ENCODE measurements around the gene EFHC1.

Gene EFHC1

DNA sequence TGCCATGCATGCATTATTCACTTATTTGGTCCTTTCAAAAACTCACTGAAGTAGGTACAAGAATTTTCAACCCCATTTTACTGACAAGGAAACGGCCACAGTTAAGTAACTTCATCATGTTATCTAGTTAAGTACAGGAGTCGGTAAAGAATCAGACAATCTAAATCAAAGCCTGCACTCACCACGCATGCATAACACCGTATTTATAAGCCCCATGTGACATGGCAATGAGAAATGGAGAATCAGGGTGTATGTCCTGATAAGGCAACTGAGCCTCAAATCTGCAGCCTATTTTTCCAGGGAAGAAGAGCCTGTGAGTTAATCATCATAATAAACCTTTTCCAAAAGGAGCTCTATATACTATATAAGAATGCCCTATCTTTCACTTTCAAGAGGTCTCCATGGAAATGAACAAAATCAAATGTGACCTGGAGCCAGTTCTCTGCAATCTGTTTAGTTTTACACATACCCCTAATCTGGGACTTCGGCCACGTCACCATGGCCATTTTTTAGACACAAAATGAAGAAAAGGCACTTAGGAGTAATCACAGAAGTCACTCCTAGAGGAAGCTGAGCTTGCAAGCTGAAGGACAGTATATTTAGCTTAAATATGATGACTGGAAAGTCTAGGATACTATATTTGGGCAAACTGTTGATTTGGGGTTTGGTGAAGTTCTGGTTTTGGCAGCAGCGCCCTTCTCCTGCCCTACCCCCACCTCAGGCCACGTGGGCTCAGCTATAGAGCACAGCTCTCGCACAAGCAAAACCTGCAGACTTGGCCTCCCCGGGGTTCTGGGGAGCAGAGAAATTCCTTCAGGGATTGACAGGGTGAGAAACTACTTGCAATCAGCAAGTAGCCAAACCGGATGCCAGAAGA is 137.5 kb downstream of the EFHC1 start:
- peak overlapping the region; percentile 29 for H3K4me3 ChIP-seq
- no peak for DNase-seq (ENCODE audit: low spot score)
- peak overlapping the region; percentile 6 to 64 for H3K27ac ChIP-seq
- TF ChIP-seq, protein P1, sequence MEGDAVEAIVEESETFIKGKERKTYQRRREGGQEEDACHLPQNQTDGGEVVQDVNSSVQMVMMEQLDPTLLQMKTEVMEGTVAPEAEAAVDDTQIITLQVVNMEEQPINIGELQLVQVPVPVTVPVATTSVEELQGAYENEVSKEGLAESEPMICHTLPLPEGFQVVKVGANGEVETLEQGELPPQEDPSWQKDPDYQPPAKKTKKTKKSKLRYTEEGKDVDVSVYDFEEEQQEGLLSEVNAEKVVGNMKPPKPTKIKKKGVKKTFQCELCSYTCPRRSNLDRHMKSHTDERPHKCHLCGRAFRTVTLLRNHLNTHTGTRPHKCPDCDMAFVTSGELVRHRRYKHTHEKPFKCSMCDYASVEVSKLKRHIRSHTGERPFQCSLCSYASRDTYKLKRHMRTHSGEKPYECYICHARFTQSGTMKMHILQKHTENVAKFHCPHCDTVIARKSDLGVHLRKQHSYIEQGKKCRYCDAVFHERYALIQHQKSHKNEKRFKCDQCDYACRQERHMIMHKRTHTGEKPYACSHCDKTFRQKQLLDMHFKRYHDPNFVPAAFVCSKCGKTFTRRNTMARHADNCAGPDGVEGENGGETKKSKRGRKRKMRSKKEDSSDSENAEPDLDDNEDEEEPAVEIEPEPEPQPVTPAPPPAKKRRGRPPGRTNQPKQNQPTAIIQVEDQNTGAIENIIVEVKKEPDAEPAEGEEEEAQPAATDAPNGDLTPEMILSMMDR (IDR thresholded peaks at IDR 0.05), result no peak

DNA sequence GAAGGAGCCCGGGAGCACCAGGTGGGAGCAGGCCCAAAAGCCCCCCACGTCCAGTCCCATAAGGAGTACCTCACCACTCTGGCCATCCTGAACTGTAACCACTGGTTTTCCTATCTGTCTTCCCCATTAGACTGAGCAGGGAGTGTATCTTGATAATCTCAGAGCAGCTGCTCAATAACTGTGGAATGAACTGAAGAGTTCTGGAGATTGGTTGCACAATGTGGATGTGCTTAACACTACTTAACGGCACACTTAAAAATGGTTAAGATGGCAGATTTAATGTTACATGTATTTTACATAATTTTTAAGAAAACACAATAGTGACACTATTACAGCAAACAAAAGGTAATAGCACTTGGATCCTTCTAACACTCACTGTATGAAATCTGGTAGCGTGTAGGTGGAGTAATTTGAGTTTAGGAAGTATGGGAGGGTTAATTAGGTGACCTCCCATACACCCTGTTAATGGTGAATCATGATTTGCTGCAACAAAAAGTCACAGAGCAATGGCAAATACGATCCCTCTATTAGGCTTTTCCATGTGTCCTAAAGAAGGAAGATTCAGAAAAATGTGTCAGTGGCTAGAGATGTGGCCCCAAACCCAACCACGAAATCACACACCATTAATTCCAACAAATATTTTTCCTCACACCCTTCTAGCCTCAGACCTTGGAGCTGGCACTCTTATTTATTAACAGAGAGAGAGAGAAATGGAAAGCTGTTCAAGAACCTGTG is 138.3 kb downstream of the EFHC1 start:
- peak overlapping the region; percentile 6 to 64 for H3K27ac ChIP-seq
- H3K4me3 ChIP-seq, result peak overlapping the region; percentile 29
- DNase-seq (ENCODE audit: low spot score), result no peak

DNA sequence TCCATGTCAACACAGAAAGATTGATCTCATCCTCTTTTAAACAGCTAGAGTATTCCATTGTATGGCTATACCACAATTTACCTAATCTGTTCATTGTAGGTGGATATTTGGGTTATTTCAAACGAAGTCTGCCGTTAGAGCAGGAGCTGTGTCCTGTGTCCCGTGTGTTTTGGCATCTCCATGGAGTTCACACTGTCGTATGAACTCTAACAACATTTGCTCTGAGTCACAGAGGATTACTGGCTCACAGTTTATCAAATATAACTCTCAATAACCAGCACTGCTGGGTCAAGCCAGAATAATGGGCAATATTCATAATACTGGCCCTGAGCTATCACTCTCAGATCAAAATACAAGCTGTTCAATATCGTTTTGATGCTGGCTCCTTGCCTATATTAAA is 140.3 kb downstream of the EFHC1 start:
- TF ChIP-seq, protein P1 (IDR thresholded peaks at IDR 0.05), result no peak
- no peak overlapping the region for H3K4me3 ChIP-seq
- no peak for DNase-seq (ENCODE audit: low spot score)
- H3K27ac ChIP-seq, result no peak overlapping the region

More for the DNA sequence above, 138.3 kb downstream of the EFHC1 start:
- TF ChIP-seq, protein P1 (IDR thresholded peaks at IDR 0.05), result no peak

DNA sequence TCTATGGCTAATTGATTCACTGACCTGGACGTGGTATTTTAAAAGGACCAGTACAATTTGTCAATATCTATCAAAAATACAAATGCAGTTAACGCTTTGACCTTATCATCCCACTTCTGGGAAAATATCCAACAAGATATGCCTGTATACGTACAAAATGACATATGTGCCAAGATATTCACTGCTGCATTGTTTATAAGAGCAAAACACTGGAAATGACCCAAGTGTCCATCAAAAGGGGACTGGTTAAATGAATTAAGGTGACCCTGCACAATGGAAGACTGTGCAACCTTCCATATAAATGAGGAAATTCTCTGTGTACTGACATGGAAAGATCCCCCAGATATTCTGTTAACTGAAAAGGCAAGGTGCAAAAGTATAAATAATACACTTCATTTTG is 142.8 kb downstream of the EFHC1 start:
- no peak for DNase-seq (ENCODE audit: low spot score)
- TF ChIP-seq, protein P1 (IDR thresholded peaks at IDR 0.05), result no peak
- no peak overlapping the region for H3K4me3 ChIP-seq

DNA sequence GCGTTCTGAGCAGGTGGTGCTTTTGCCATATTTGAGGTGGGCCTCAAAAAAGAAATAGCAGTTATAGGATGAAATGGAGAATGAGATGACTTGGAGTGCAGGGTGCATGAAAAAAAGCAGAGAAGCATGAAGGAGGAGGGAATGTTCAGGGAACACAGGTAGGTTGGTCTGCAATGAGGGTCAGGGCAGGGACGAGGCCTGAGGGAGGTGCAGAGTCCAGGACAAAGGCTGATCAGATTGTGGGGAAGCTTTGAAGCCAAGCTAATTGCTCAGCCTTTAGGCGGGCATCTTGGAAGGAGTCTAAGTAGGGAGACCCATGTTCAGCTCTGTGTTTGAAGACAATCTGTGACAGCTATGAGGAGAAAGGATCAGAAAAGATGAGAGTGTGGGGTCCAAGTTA is 144.7 kb downstream of the EFHC1 start:
- Histone ChIP-seq H3K4me3 (no peak overlapping the region), H3K27ac (peak overlapping the region in 1 of 2 donors; percentile 28)
- no peak for DNase-seq (ENCODE audit: low spot score)
- TF ChIP-seq, protein P1 (IDR thresholded peaks at IDR 0.05), result no peak

More for the DNA sequence above, 142.8 kb downstream of the EFHC1 start:
- H3K27ac ChIP-seq, result no peak overlapping the region

DNA sequence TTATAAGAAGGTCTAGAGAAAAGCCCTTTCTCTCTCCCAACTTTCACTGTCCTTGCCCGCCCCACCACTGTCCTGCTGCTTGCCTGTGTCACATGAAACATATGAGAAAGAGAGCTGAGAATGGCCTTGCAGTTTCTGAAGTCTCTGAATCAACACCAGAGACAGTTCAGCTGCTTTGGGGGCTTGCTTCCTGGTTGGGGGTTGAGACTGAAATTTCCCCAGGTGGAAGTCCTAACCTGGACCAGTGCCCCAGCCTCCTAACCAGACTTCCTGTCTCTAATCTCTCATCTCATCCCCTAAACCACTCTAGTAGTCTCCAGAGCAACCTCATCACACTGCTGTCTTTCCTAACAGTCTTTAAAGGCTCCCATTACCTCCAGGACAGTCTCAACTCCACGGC is 146.1 kb downstream of the EFHC1 start:
- TF ChIP-seq, protein P1 (IDR thresholded peaks at IDR 0.05), result no peak
- peak overlapping the region; percentile 41 to 83 for H3K27ac ChIP-seq
- peak overlapping the region; percentile 26 for H3K4me3 ChIP-seq
- DNase-seq (ENCODE audit: low spot score), result no peak
